Smooth muscle cell (in vitro differentiated cells): ENCODE measurements around the gene CECR2. TPM values are rescaled to one million over a fixed set of nuclear protein-coding genes. Genes with fewer than 3 reads are reported as not detected.
"Not testable (repeated sequence)": the region's sequence is repeated elsewhere in the genome, so short reads cannot be mapped to it uniquely, and the experiment has no call there.

Source experiments
- DNase-seq: peaks from one replicate; lab custom pipeline; 2025; ENCODE audit not compliant: unreplicated experiment; lab: John Stamatoyannopoulos, UW
- H2AFZ ChIP-seq: fragments of 200-600 bp; sonication (generic); 2 replicates; pipeline ENCODE4 v1.6.0; 2016; ENCODE audit warnings: antibody characterized with exemption, low read depth, mild to moderate bottlenecking
- H3F3A ChIP-seq: fragments of 200-600 bp; sonication (generic); 2 replicates; pipeline ENCODE4 v1.6.0; 2017; ENCODE audit warnings: antibody characterized with exemption, low read depth
- H3K27ac ChIP-seq: fragments of 200-600 bp; sonication (generic); 2 replicates; pipeline ENCODE4 v1.5.1; 2016; ENCODE audit warnings: low read depth, mild to moderate bottlenecking
- H3K27me3 ChIP-seq: fragments of 200-600 bp; sonication (generic); 2 replicates; pipeline ENCODE4 v1.6.1; 2016; ENCODE audit warnings: low read depth, mild to moderate bottlenecking
- H3K36me3 ChIP-seq: fragments of 200-600 bp; sonication (generic); 2 replicates; pipeline ENCODE4 v1.5.1; 2016; ENCODE audit warnings: low read depth
- H3K4me1 ChIP-seq: fragments of 200-600 bp; sonication (generic); 2 replicates; pipeline ENCODE4 v1.5.1; 2016; ENCODE audit warnings: low read depth
- H3K4me2 ChIP-seq: fragments of 200-600 bp; sonication (generic); 2 replicates; pipeline ENCODE4 v1.6.0; 2016; ENCODE audit warnings: mild to moderate bottlenecking
- H3K4me3 ChIP-seq: fragments of 200-600 bp; sonication (generic); 2 replicates; pipeline ENCODE4 v1.5.1; 2016; ENCODE audit warnings: mild to moderate bottlenecking
- H3K79me2 ChIP-seq: fragments of 200-600 bp; sonication (generic); 2 replicates; pipeline ENCODE4 v1.6.0; 2016; ENCODE audit warnings: low read depth, mild to moderate bottlenecking
- H3K9ac ChIP-seq: fragments of 200-600 bp; sonication (generic); 2 replicates; pipeline ENCODE4 v1.6.0; 2016; ENCODE audit warnings: low read depth
- H3K9me3 ChIP-seq: fragments of 200-600 bp; sonication (generic); replicated peaks from 2 replicates; pipeline ENCODE4 v1.5.1; 2016; ENCODE audit warnings: low read depth
- H4K20me1 ChIP-seq: fragments of 200-600 bp; sonication (generic); 2 replicates; pipeline ENCODE4 v1.6.0; 2016; ENCODE audit warnings: low read depth
- CTCF ChIP-seq: fragments of 200-600 bp; sonication (generic); IDR thresholded peaks from 2 replicates; pipeline ENCODE4 v1.5.1; 2017; ENCODE audit warnings: borderline replicate concordance, mild to moderate bottlenecking, antibody characterized with exemption; ENCODE audit not compliant: insufficient read depth, poor library complexity, severe bottlenecking
- WGBS: methylation state at CpG from one replicate; pipeline ENCODE4 v1.1.7; 2016; ENCODE audit warnings: low lambda C conversion rate; 5-methylcytosine and 5-hydroxymethylcytosine counted together
- polyA plus RNA-seq: library from polyadenylated mRNA; unstranded; fragments of >200 nt; fragmentation: Nextera tagmentation; extraction: Ambion mirVana; gene quantifications from 2 replicates; pipeline ENCODE4 v1.2.1, GENCODE V29; 2016
- total RNA-seq: library from RNA; depleted of rRNA; stranded (reverse); fragments of >200 nt; gene quantifications from 2 replicates; pipeline ENCODE4 v1.2.3, GENCODE V29; 2014

The CECR2 gene
- total and polyA plus RNA-seq, 2 experiments from 2014 or later: 1.4 to 2.8 TPM

GRCh38 chr22:17422736-17423343 is 53.6 kb downstream of the CECR2 start:
- Histone ChIP-seq H3K4me2 (no peak overlapping the region), H3K9ac (no peak overlapping the region), H3F3A (no peaks in the 10 kb centered on the region), H3K9me3 (no peaks in the 10 kb centered on the region), H3K36me3 (no peaks in the 10 kb centered on the region), H3K4me3 (no peak overlapping the region), H3K79me2 (peaks cover 21% of the 10 kb centered on the region), H3K4me1 (no peaks in the 10 kb centered on the region), H4K20me1 (no peaks in the 10 kb centered on the region), H3K27me3 (no peaks in the 10 kb centered on the region), H3K27ac (no peak overlapping the region), H2AFZ (no peak overlapping the region)
- no peak for TF ChIP-seq CTCF
- DNase-seq: no peak
- 80% methylated on average over 5 of the region's 5 CpGs for WGBS

GRCh38 chr22:17423616-17424015 is 54.4 kb downstream of the CECR2 start:
- no peak overlapping the region for H3K4me2 ChIP-seq
- TF ChIP-seq CTCF: no peak
- H2AFZ ChIP-seq: no peak overlapping the region
- H3K4me1 ChIP-seq: no peaks in the 10 kb centered on the region
- no peak overlapping the region for H3K9ac ChIP-seq
- H3K9me3 ChIP-seq: no peaks in the 10 kb centered on the region
- H3K27me3 ChIP-seq: no peaks in the 10 kb centered on the region
- H3K27ac ChIP-seq: no peak overlapping the region
- H3F3A ChIP-seq: no peaks in the 10 kb centered on the region
- WGBS: 69% methylated on average over 6 of the region's 6 CpGs
- peaks cover 25% of the 10 kb centered on the region for H3K79me2 ChIP-seq
- no peaks in the 10 kb centered on the region for H4K20me1 ChIP-seq
- no peaks in the 10 kb centered on the region for H3K36me3 ChIP-seq
- no peak for DNase-seq
- no peak overlapping the region for H3K4me3 ChIP-seq

GRCh38 chr22:17427528-17427927 is 58.3 kb downstream of the CECR2 start:
- DNase-seq, H3K4me2 ChIP-seq, H3K9ac ChIP-seq, H4K20me1 ChIP-seq, H2AFZ ChIP-seq, H3K4me3 ChIP-seq, H3K27me3 ChIP-seq, H3K36me3 ChIP-seq, H3K9me3 ChIP-seq, H3K27ac ChIP-seq: not testable (repeated sequence)
- 81% methylated on average over 6 of the region's 6 CpGs for WGBS
- peaks cover 18% of the 10 kb centered on the region for H3K4me1 ChIP-seq
- peaks cover 14% of the 10 kb centered on the region for H3K79me2 ChIP-seq
- H3F3A ChIP-seq: peaks cover 10% of the 10 kb centered on the region

GRCh38 chr22:17429516-17429915 is 60.3 kb downstream of the CECR2 start:
- Histone ChIP-seq H3K9ac (no peak overlapping the region), H3K9me3 (no peaks in the 10 kb centered on the region), H2AFZ (no peak overlapping the region), H3K36me3 (no peaks in the 10 kb centered on the region), H3K79me2 (peaks cover 15% of the 10 kb centered on the region), H3K27me3 (no peaks in the 10 kb centered on the region), H3F3A (peaks cover 16% of the 10 kb centered on the region), H3K4me3 (no peak overlapping the region), H3K27ac (no peak overlapping the region), H4K20me1 (no peaks in the 10 kb centered on the region), H3K4me2 (no peak overlapping the region), H3K4me1 (peaks cover 22% of the 10 kb centered on the region)
- no peak for TF ChIP-seq CTCF
- DNase-seq: no peak
- WGBS: 83% methylated on average over 1 of the region's 1 CpG
